Ishikawa (cell line): ENCODE results near the gene CUL4A.

Experiments used
- CEBPB ChIP-seq: IDR thresholded peaks from 2 replicates; pipeline ENCODE4 v1.6.1; 2012
- EGR1 ChIP-seq: IDR thresholded peaks from 2 replicates; pipeline ENCODE4 v1.6.1; 2012
- EP300 ChIP-seq: IDR thresholded peaks from 2 replicates; pipeline ENCODE4 v1.6.1; 2012; ENCODE audit warnings: borderline replicate concordance
- FOXM1 ChIP-seq: IDR thresholded peaks from 2 replicates; pipeline ENCODE4 v1.6.1; 2012; ENCODE audit warnings: low read depth, borderline replicate concordance
- NFIC ChIP-seq: IDR thresholded peaks from 2 replicates; pipeline ENCODE4 v1.6.1; 2012
- TAF1 ChIP-seq: IDR thresholded peaks from 2 replicates; pipeline ENCODE4 v1.6.1; 2012; ENCODE audit warnings: low read depth, mild to moderate bottlenecking
- TEAD4 ChIP-seq: IDR thresholded peaks from 2 replicates; pipeline ENCODE4 v1.6.1; 2012
- YY1 ChIP-seq: IDR thresholded peaks from 2 replicates; pipeline ENCODE4 v1.6.1; 2012; ENCODE audit warnings: low read depth
- TF ChIP-seq, protein P1 (sequence below): IDR thresholded peaks from 2 replicates; pipeline ENCODE4 v1.6.1; 2012
- TF ChIP-seq, protein P2 (sequence below): IDR thresholded peaks from 2 replicates; pipeline ENCODE4 v1.6.1; 2012; ENCODE audit warnings: low read depth, mild to moderate bottlenecking
- TF ChIP-seq, protein P3 (sequence below): IDR thresholded peaks from 2 replicates; pipeline ENCODE4 v1.6.1; 2012

DNA sequence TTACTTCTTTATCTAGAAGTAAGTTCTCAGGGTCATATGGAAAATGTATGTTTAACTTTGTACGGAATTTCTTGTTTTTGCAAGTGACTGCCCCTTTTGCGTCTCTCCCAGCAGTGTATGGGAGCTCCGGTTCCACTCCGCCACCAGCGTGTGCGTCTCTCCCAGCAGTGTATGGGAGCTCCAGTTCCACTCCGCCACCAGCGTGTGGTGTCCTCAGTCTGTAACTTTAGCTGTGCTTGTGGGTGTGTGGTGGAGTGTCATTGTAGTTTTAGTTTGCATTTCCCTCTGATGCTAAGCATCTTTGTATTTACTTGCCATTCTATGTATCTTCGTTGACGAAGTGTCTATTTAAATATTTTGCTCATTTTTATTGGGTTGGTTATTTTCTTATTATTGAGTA is 2.4 kb downstream of the CUL4A start:
- TF ChIP-seq NFIC, result no peak
- TF ChIP-seq EP300, result no peak
- TF ChIP-seq, protein P1, sequence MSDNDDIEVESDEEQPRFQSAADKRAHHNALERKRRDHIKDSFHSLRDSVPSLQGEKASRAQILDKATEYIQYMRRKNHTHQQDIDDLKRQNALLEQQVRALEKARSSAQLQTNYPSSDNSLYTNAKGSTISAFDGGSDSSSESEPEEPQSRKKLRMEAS, result no peak
- no peak for TF ChIP-seq EGR1
- TF ChIP-seq YY1, result no peak
- TF ChIP-seq, protein P2, sequence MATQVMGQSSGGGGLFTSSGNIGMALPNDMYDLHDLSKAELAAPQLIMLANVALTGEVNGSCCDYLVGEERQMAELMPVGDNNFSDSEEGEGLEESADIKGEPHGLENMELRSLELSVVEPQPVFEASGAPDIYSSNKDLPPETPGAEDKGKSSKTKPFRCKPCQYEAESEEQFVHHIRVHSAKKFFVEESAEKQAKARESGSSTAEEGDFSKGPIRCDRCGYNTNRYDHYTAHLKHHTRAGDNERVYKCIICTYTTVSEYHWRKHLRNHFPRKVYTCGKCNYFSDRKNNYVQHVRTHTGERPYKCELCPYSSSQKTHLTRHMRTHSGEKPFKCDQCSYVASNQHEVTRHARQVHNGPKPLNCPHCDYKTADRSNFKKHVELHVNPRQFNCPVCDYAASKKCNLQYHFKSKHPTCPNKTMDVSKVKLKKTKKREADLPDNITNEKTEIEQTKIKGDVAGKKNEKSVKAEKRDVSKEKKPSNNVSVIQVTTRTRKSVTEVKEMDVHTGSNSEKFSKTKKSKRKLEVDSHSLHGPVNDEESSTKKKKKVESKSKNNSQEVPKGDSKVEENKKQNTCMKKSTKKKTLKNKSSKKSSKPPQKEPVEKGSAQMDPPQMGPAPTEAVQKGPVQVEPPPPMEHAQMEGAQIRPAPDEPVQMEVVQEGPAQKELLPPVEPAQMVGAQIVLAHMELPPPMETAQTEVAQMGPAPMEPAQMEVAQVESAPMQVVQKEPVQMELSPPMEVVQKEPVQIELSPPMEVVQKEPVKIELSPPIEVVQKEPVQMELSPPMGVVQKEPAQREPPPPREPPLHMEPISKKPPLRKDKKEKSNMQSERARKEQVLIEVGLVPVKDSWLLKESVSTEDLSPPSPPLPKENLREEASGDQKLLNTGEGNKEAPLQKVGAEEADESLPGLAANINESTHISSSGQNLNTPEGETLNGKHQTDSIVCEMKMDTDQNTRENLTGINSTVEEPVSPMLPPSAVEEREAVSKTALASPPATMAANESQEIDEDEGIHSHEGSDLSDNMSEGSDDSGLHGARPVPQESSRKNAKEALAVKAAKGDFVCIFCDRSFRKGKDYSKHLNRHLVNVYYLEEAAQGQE, result no peak
- TF ChIP-seq FOXM1, result no peak
- TF ChIP-seq TEAD4, result no peak
- no peak for TF ChIP-seq CEBPB
- TF ChIP-seq TAF1, result no peak
- TF ChIP-seq, protein P3, sequence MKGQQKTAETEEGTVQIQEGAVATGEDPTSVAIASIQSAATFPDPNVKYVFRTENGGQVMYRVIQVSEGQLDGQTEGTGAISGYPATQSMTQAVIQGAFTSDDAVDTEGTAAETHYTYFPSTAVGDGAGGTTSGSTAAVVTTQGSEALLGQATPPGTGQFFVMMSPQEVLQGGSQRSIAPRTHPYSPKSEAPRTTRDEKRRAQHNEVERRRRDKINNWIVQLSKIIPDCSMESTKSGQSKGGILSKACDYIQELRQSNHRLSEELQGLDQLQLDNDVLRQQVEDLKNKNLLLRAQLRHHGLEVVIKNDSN, result no peak
